HCT116 (cell line): ENCODE measurements around the gene FBXO22. TPM values are rescaled to one million over a fixed set of nuclear protein-coding genes. Genes with fewer than 3 reads are reported as not detected.

Experiments used
- ATAC-seq: fragments of 200-7000 bp; cut with Tn5 transposase; 2 replicates; pipeline ENCODE4 v1.9.1; 2020; ENCODE audit warnings: mild to moderate bottlenecking, moderate library complexity
- BruUV-seq: library from RNA; stranded (reverse); fragments of 400-500 nt; replicated peaks from 2 replicates; lab custom pipeline; 2021; lab: Mats Ljungman, UMichigan
- CTCF ChIA-PET: fragments of 300-600 bp; sonication (Branson Sonifier 250); formaldehyde crosslinking; loops from one replicate; lab custom pipeline; 2021; ENCODE audit warnings: antibody characterized with exemption; lab: Charles Lee
- POLR2A ChIA-PET: fragments of 300-600, 350-600 bp; sonication (Branson Sonifier 250); formaldehyde crosslinking; loops from one replicate; lab custom pipeline; 2021; ENCODE audit warnings: antibody characterized with exemption; lab: Charles Lee
- RAD21 ChIA-PET, 2 experiments: fragments of 300-600 bp; sonication (Branson Sonifier 250); formaldehyde crosslinking; loops; one replicate each; lab custom pipeline; 2023; ENCODE audit warnings: low total read pairs in 2 of 2; ENCODE audit not compliant: uncharacterized antibody in 2 of 2, unreplicated experiment in 2 of 2, low non-redundant PET in 1 of 2; lab: Charles Lee
- DNase-seq: peaks from one replicate; pipeline ENCODE4 v3.0.0-alpha.2; 2010; ENCODE audit warnings: low read depth, low spot score
- H2AFZ ChIP-seq: fragments of 200-600 bp; shearing (Covaris generic), sonication (generic); 2 replicates; pipeline ENCODE4 v1.6.1; 2017; ENCODE audit warnings: low read depth, mixed run types, mixed read lengths, antibody characterized with exemption, low read length; ENCODE audit not compliant: poor library complexity, severe bottlenecking
- H3K27ac ChIP-seq: 2 replicates; pipeline ENCODE4 v1.5.1; 2012; ENCODE audit warnings: low read depth, low read length
- H3K27me3 ChIP-seq: fragments of 200-600 bp; sonication (generic); 2 replicates; pipeline ENCODE4 v1.6.1; 2016; ENCODE audit warnings: mixed run types, low read length, mixed read lengths; ENCODE audit not compliant: insufficient read depth
- H3K36me3 ChIP-seq, 2 experiments: fragments of 200-500 bp in 1 of 2; fragments of 200-600 bp in 1 of 2; sonication (Bioruptor generic) in 1 of 2; sonication (generic) in 1 of 2; 2 replicates each; pipeline versions ENCODE4 v1.5.1 to v1.6.1; 2014 to 2016; ENCODE audit warnings: low read length in 2 of 2, inconsistent platforms in 1 of 2, mixed read lengths in 1 of 2, mixed run types in 1 of 2; ENCODE audit not compliant: insufficient read depth in 2 of 2, control insufficient read depth in 1 of 2
- H3K4me1 ChIP-seq, 2 experiments: fragments of 200-600 bp in 1 of 2; sonication (generic) in 1 of 2; 2 replicates each; pipeline versions ENCODE4 v1.5.1 to v1.6.1; 2012 to 2017; ENCODE audit warnings: low read length in 2 of 2, inconsistent platforms in 1 of 2, mild to moderate bottlenecking in 1 of 2, mixed read lengths in 1 of 2, mixed run types in 1 of 2, moderate library complexity in 1 of 2; ENCODE audit not compliant: insufficient read depth in 2 of 2, control insufficient read depth in 1 of 2
- H3K4me2 ChIP-seq: fragments of 200-600 bp; sonication (generic); 2 replicates; pipeline ENCODE4 v1.6.1; 2017; ENCODE audit warnings: mixed run types, low read length, mixed read lengths
- H3K4me3 ChIP-seq, 2 experiments: fragments of 200-600 bp in 1 of 2; sonication (generic) in 1 of 2; replicated peaks in 1 of 2; 2 replicates each; pipeline ENCODE4 v1.5.1; 2011 to 2016; ENCODE audit warnings: low read length in 2 of 2, control low read depth in 1 of 2, low read depth in 1 of 2, mild to moderate bottlenecking in 1 of 2, mixed read lengths in 1 of 2, mixed run types in 1 of 2
- H3K79me2 ChIP-seq: fragments of 200-600 bp; sonication (generic); 2 replicates; pipeline ENCODE4 v1.6.1; 2017; ENCODE audit warnings: mild to moderate bottlenecking, mixed run types, low read length, moderate library complexity, mixed read lengths; ENCODE audit not compliant: insufficient read depth
- H3K9ac ChIP-seq: fragments of 200-600 bp; sonication (generic); 2 replicates; pipeline ENCODE4 v1.6.1; 2016; ENCODE audit warnings: low read length, mixed read lengths
- H3K9me2 ChIP-seq: fragments of 200-600 bp; sonication (generic), shearing (Covaris generic); 2 replicates; pipeline ENCODE4 v1.6.1; 2017; ENCODE audit warnings: mixed run types, mild to moderate bottlenecking, moderate library complexity; ENCODE audit not compliant: insufficient read depth
- H3K9me3 ChIP-seq, 2 experiments: fragments of 200-500 bp in 1 of 2; fragments of 200-600 bp in 1 of 2; sonication (Bioruptor generic) in 1 of 2; sonication (generic) in 1 of 2; 2 replicates each; pipeline ENCODE4 v1.6.1; 2014 to 2017; ENCODE audit warnings: low read length in 2 of 2, mixed read lengths in 2 of 2, inconsistent platforms in 1 of 2, low read depth in 1 of 2, mild to moderate bottlenecking in 1 of 2, mixed run types in 1 of 2, moderate library complexity in 1 of 2; ENCODE audit not compliant: control insufficient read depth in 1 of 2, insufficient read depth in 1 of 2
- H4K20me1 ChIP-seq: fragments of 200-600 bp; sonication (generic), shearing (Covaris generic); 2 replicates; pipeline ENCODE4 v1.6.1; 2017; ENCODE audit warnings: mixed run types, mild to moderate bottlenecking, moderate library complexity; ENCODE audit not compliant: insufficient read depth
- CEBPB ChIP-seq: IDR thresholded peaks from 2 replicates; pipeline ENCODE4 v1.6.1; 2012; ENCODE audit warnings: low read depth
- EGR1 ChIP-seq: IDR thresholded peaks from 2 replicates; pipeline ENCODE4 v1.6.1; 2012; ENCODE audit warnings: low read depth
- EZH2phosphoT487 ChIP-seq: fragments of 200-600 bp; IDR thresholded peaks from 2 replicates; pipeline ENCODE4 v1.6.1; 2018; ENCODE audit warnings: antibody characterized with exemption, borderline replicate concordance
- JUND ChIP-seq: IDR thresholded peaks from 2 replicates; pipeline ENCODE4 v1.6.1; 2012
- POLR2A ChIP-seq: IDR thresholded peaks from 2 replicates; pipeline ENCODE4 v1.7.0; 2011; ENCODE audit warnings: borderline replicate concordance; ENCODE audit not compliant: insufficient read depth, insufficient read length; ENCODE audit errors: extremely low read depth
- SIN3A ChIP-seq: IDR thresholded peaks from 2 replicates; pipeline ENCODE4 v1.6.1; 2012; ENCODE audit warnings: low read depth
- ZFX ChIP-seq: fragments of 450-650 bp; IDR thresholded peaks from 2 replicates; pipeline ENCODE4 v1.6.1; 2017
- intact Hi-C: fragments of 100-400 bp; cut with micrococcal nuclease; formaldehyde crosslinking; loops from 2 replicates; pipeline ENCODE4 v1.10.0; 2022
- total RNA-seq: library from RNA; stranded (reverse); gene quantifications from one replicate; pipeline ENCODE4 v1.2.1, GENCODE V29; 2021; ENCODE audit not compliant: unreplicated experiment
- TF ChIP-seq, protein P1 (sequence below): IDR thresholded peaks from 2 replicates; pipeline ENCODE4 v1.6.1; 2011; ENCODE audit warnings: mild to moderate bottlenecking, low read length, moderate library complexity; ENCODE audit not compliant: insufficient replicate concordance; ENCODE audit errors: extremely low read depth
- TF ChIP-seq, protein P2 (sequence below), 3 experiments: fragments of 200-600 bp in 1 of 3; sonication (generic) in 1 of 3; IDR thresholded peaks in 2 of 3; conservative IDR thresholded peaks in 1 of 3; 2 replicates each; pipeline ENCODE4 v1.5.1; 2012 to 2017; ENCODE audit warnings: low read depth in 2 of 3, low read length in 2 of 3, antibody characterized with exemption in 1 of 3, borderline replicate concordance in 1 of 3, control low read depth in 1 of 3, mild to moderate bottlenecking in 1 of 3, mixed read lengths in 1 of 3, mixed run types in 1 of 3, moderate library complexity in 1 of 3; ENCODE audit not compliant: insufficient read depth in 1 of 3

FBXO22 gene
- total RNA-seq, 1 experiment from 2014 or later, result 60.3 TPM

DNA sequence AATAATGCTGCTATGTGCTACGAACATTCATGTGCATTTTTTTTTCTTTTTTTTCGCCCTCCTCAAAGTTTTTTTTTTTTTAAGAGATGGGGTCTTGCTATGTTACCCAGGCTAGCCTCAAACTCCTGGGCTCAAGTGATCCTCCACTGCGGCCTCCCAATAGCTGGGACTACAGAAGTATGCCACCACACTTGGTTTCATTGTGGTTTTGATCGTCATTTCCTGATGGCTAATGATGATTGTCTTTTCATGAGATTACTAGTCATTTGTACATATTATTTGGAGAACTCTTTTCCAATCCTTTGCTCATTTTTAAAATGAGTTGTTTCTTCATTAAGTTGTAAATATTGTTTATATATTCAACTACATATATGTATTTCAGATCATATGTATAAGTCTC is 48.8 kb downstream of the FBXO22 start:
- Histone ChIP-seq H3K9me3 (no peaks in the 10 kb centered on the region), H2AFZ (no peak overlapping the region), H3K79me2 (no peaks in the 10 kb centered on the region), H3K36me3 (no peaks in the 10 kb centered on the region), H3K4me3 (no peak overlapping the region), H3K27ac (no peak overlapping the region), H3K9ac (no peak overlapping the region), H3K9me2 (no peaks in the 10 kb centered on the region), H3K4me1 (no peaks in the 10 kb centered on the region), H3K4me2 (no peak overlapping the region), H4K20me1 (no peaks in the 10 kb centered on the region), H3K27me3 (no peaks in the 10 kb centered on the region)
- intact Hi-C loops, result no loop called here
- ChIA-PET POLR2A (no interaction called here), RAD21 (no interaction called here), CTCF (no interaction called here)
- no TSS peak for BruUV-seq
- TF ChIP-seq POLR2A, result no peak
- no peak for TF ChIP-seq EZH2phosphoT487
- TF ChIP-seq EGR1, result no peak
- no peak for TF ChIP-seq CEBPB
- TF ChIP-seq, protein P1, sequence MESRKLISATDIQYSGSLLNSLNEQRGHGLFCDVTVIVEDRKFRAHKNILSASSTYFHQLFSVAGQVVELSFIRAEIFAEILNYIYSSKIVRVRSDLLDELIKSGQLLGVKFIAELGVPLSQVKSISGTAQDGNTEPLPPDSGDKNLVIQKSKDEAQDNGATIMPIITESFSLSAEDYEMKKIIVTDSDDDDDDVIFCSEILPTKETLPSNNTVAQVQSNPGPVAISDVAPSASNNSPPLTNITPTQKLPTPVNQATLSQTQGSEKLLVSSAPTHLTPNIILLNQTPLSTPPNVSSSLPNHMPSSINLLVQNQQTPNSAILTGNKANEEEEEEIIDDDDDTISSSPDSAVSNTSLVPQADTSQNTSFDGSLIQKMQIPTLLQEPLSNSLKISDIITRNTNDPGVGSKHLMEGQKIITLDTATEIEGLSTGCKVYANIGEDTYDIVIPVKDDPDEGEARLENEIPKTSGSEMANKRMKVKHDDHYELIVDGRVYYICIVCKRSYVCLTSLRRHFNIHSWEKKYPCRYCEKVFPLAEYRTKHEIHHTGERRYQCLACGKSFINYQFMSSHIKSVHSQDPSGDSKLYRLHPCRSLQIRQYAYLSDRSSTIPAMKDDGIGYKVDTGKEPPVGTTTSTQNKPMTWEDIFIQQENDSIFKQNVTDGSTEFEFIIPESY, result no peak
- TF ChIP-seq JUND, result no peak
- TF ChIP-seq ZFX, result no peak
- no peak for ATAC-seq
- no peak for DNase-seq

DNA sequence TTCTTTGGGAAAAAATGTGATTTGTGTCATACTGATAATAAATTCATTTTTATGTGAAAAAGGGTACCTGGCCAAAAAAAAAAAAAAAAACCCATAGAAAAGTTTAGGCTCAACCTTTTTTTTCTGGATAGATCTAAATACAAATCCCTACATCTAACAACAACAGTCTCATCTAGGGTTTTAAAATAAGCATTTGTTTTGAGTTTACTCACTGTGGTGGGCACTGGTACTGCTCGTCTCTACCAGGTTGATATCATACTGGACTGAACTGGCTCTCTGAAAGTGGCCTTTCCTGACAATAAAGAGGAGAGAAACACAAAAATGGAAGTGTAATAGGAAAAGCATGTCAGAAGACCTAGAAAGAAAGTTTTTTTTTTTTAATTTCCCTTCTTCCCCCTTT is 52.0 kb downstream of the FBXO22 start:
- intact Hi-C loops, result no loop called here
- Histone ChIP-seq H3K9me3 (no peaks in the 10 kb centered on the region), H3K4me2 (no peak overlapping the region), H3K27me3 (no peaks in the 10 kb centered on the region), H3K9me2 (no peaks in the 10 kb centered on the region), H2AFZ (no peak overlapping the region), H3K4me1 (no peaks in the 10 kb centered on the region), H3K4me3 (no peak overlapping the region), H3K79me2 (no peaks in the 10 kb centered on the region), H3K27ac (no peak overlapping the region), H4K20me1 (no peaks in the 10 kb centered on the region), H3K36me3 (no peaks in the 10 kb centered on the region), H3K9ac (no peak overlapping the region)
- TF ChIP-seq SIN3A (no peak), POLR2A (no peak)
- TF ChIP-seq, protein P2, sequence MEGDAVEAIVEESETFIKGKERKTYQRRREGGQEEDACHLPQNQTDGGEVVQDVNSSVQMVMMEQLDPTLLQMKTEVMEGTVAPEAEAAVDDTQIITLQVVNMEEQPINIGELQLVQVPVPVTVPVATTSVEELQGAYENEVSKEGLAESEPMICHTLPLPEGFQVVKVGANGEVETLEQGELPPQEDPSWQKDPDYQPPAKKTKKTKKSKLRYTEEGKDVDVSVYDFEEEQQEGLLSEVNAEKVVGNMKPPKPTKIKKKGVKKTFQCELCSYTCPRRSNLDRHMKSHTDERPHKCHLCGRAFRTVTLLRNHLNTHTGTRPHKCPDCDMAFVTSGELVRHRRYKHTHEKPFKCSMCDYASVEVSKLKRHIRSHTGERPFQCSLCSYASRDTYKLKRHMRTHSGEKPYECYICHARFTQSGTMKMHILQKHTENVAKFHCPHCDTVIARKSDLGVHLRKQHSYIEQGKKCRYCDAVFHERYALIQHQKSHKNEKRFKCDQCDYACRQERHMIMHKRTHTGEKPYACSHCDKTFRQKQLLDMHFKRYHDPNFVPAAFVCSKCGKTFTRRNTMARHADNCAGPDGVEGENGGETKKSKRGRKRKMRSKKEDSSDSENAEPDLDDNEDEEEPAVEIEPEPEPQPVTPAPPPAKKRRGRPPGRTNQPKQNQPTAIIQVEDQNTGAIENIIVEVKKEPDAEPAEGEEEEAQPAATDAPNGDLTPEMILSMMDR (IDR thresholded peaks at IDR 0.05 in 2 of 3, conservative IDR thresholded peaks at IDR 0.05 in 1 of 3; ENCODE audit: borderline replicate concordance in 1 of 3, insufficient read depth in 1 of 3, low read depth in 2 of 3, low read length in 2 of 3), result peak in 2 of 3 experiments; percentile 7 to 26; a peak in 1 of 6 replicates
- ChIA-PET RAD21 (no interaction called here), CTCF (interaction anchor here (0.6 to 1.0 kb wide), 2 partner anchors 146 to 1142 kb away, joined by 3 to 4 read pairs; no protein-coding TSS in a partner anchor), POLR2A (no interaction called here)
- ATAC-seq, result no peak
- BruUV-seq, result no TSS peak
- no peak for DNase-seq
